GM12892 (cell line): ENCODE results near the gene RPGR.

Experiments used
- DNase-seq: peaks from one replicate; pipeline ENCODE4 v3.0.0; 2011; ENCODE audit not compliant: insufficient read length
- FAIRE-seq: peaks from 2 replicates; lab custom pipeline; 2011; peaks lifted over from hg19 to GRCh38; lab: Jason Lieb, UNC
- POLR2A ChIP-seq: IDR thresholded peaks from 2 replicates; pipeline ENCODE4 v1.6.1; 2011; ENCODE audit warnings: low read depth, low read length, control low read depth
- POLR2AphosphoS5 ChIP-seq: IDR thresholded peaks from 2 replicates; pipeline ENCODE4 v1.6.1; 2011; ENCODE audit warnings: low read depth, low read length, control low read depth
- TAF1 ChIP-seq: IDR thresholded peaks from 2 replicates; pipeline ENCODE4 v1.6.1; 2011; ENCODE audit warnings: low read depth, mild to moderate bottlenecking, control low read depth, low read length, borderline replicate concordance

RPGR gene

DNA sequence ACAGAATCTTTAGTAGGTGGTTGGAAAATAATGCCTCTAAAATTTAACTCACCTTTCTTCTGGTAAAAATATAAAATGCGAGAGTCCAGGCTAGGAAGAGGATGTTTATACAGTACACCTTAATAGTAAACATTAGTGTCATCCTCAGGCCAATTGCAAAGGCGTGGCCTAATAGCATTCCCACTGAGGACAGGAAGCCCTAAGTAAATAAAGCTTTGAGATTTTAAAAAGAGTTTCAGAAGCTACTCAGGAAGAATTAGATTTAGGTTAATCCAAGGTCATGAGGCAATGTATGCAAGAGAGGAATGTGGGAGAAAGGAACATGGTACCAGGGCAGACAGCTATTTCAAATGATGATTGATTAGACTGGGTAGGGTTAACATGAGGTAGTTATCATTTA, 49.5 kb downstream of the RPGR start:
- FAIRE-seq (peak; percentile 5), DNase-seq (no peak)
- no peak for TF ChIP-seq POLR2A
- no peak for TF ChIP-seq POLR2AphosphoS5
- no peak for TF ChIP-seq TAF1

DNA sequence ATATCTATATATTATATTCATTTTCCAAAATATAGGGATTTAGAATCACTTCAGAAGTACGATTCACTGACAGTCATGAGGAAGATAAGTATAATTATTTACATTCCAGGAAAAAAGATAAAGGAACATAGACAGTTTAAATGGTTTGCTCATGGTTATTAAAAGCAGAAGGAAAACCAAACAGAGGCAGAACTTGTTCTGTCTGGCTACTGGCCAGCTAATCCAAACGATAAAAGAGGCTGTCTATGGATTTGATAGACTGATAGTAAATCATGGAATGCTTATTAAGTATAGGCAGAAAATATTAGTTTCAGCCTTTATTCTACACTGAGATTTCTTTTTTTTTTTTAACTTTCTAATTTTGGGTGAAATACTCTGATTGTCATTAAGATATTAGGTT, 50.2 kb downstream of the RPGR start:
- FAIRE-seq: no peak
- no peak for DNase-seq
- TF ChIP-seq POLR2AphosphoS5: no peak
- no peak for TF ChIP-seq POLR2A
- no peak for TF ChIP-seq TAF1

- no peak for TF ChIP-seq POLR2A
- TF ChIP-seq POLR2AphosphoS5: no peak
- TF ChIP-seq TAF1: no peak
- DNase-seq (no peak), FAIRE-seq (peak; percentile 5)
Measured at GRCh38 chrX:38276089-38276488, 51.2 kb downstream of the RPGR start.

- no peak for DNase-seq
- no peak for FAIRE-seq
- TF ChIP-seq TAF1 (no peak), POLR2AphosphoS5 (no peak), POLR2A (no peak)
Measured at GRCh38 chrX:38275615-38276014, 51.7 kb downstream of the RPGR start.

GRCh38 chrX:38273453-38273852, 53.9 kb downstream of the RPGR start:
- TF ChIP-seq TAF1 (no peak), POLR2AphosphoS5 (no peak)
- DNase-seq (no peak), FAIRE-seq (peak; percentile 72)

DNA sequence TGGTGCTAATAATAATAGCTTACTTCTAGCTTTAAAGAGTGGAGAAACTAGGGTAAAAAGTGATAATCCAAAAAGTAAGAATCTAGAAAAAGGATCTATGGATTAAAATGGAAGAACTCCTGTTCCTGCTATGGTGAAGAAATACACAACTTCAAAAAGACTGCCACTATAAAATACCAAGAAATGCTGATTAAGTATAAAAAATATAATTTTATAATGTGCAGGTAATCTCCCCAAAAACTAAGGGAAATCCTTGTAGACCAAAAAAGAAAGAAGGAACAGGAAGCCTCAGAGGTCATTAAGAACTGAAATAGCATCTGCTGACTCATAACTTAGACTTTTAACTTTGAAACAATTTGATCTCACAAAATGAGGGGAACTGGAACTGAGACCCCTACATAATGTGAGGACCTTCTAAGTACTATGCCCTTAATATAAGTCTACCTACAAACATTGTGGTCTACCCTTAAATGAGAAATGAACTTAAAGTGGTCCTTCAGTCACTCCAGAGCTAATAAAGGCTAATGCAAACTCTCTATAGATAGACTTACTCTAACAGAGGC, 56.1 kb downstream of the RPGR start:
- no peak for DNase-seq
- TF ChIP-seq POLR2AphosphoS5 (no peak), TAF1 (no peak), POLR2A (no peak)

GRCh38 chrX:38268011-38268410, 59.3 kb downstream of the RPGR start:
- TF ChIP-seq POLR2AphosphoS5: no peak
- no peak for TF ChIP-seq TAF1
- TF ChIP-seq POLR2A: no peak
- FAIRE-seq (peak; percentile 24), DNase-seq (no peak)

More for the DNA sequence above, 56.1 kb downstream of the RPGR start:
- peak; percentile 57 for FAIRE-seq

DNA sequence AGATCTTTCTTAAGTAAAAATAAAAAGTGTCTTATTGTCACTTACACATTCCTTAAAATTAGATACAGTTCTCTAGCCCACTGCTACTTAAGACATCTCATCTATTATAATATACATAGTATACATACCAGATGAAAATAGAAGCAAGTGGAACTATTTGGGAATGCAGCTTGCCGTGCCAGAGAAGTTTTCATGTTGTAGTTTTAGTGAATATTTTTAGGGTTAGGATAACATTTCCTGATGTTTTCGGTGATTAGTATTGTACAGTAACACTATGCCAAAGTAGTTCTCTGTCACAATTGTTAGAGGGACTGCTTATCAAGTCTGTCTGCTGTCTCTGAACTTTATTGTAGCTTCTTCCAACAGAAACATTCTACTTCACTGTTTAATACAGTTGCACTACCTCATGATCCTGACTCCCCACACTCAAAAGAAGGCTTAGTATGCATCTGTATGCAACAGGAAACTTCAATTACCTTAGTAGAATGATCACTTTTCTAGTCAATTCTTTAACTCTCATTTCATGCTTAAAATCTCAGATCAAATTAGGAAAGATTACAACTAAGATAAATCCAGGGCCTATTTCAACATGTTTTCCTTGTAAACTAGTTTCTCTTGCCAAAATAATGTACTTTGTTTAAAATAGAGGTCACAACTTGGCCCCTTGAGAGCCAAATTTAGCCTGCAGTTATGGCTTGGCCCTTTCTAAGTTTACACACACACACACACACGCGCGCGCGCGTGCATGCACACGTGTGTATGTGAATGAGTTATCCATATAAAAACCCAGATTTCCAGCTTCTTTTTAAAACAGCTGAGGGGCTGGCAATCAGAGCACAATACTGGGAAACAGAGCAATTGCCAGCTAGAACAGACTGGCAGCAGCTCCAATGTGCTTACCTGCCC, 64.3 kb downstream of the RPGR start:
- DNase-seq (no peak), FAIRE-seq (peak; percentile 17)
- no peak for TF ChIP-seq POLR2A
- no peak for TF ChIP-seq TAF1
- TF ChIP-seq POLR2AphosphoS5: no peak

DNA sequence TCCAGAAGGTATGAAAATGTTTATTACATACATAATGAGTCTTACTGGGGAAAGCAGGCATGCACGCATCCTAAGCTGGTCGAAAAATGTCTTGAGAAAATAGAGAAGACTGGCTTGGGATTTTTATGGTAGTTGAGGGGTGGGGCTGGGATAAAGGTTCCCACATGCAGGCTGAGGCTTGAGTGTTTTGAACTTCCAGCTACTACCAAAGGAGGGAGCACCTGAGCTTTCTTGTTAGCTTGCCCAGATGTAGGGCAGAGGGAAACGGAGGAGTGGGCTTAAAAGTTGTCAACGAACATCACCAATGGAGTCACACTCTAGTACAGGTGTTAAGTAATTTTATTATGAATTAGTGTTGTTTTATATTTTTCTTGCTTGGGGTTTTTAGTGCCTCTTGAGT, 67.1 kb downstream of the RPGR start:
- DNase-seq: peak; percentile 8
- peak; percentile 64 for FAIRE-seq
- TF ChIP-seq POLR2AphosphoS5: no peak
- TF ChIP-seq TAF1: no peak
- TF ChIP-seq POLR2A: no peak

- no peak for DNase-seq
- TF ChIP-seq POLR2A (no peak), TAF1 (no peak), POLR2AphosphoS5 (no peak)
- no peak for FAIRE-seq
Measured at GRCh38 chrX:38256019-38256418, 71.3 kb downstream of the RPGR start.

DNA sequence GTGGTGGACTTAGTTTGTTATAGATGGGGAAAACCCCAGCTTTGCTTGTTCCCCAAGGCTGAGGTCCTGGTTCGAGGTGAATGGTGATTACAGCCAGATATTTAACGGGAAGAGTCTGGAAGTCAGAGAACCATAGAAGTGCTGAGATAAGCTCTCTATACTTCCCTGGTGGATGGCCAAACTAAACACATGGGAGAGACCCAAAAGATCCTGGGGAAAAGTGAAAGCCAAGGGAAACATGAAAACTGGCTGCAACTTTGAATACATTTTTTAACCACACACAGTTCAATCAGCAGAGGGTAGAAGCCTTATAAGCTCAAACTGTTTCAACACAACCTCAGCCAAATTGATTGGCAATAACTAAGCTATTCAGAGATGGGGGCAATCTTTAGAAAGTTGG, 77.3 kb downstream of the RPGR start:
- no peak for DNase-seq
- no peak for TF ChIP-seq TAF1
- no peak for TF ChIP-seq POLR2AphosphoS5
- no peak for TF ChIP-seq POLR2A
- FAIRE-seq: no peak

- no peak for DNase-seq
- TF ChIP-seq POLR2AphosphoS5 (no peak), TAF1 (no peak), POLR2A (no peak)
- FAIRE-seq: no peak
Measured at GRCh38 chrX:38247051-38247450, 80.3 kb downstream of the RPGR start.
